IPS-18a (cell line): ENCODE results near the gene BRAF.
"Not testable (repeated sequence)": the region's sequence is repeated elsewhere in the genome, so short reads cannot be mapped to it uniquely, and the experiment has no call there.

Experiments
- H3K27ac ChIP-seq: one replicate; pipeline ENCODE4 v1.5.1; 2013; ENCODE audit warnings: low read length
- H3K27me3 ChIP-seq: one replicate; pipeline ENCODE4 v1.6.1; 2013; ENCODE audit warnings: mild to moderate bottlenecking, low read length; ENCODE audit not compliant: control insufficient read depth, insufficient read depth
- H3K36me3 ChIP-seq: one replicate; pipeline ENCODE4 v1.6.1; 2013; ENCODE audit warnings: low read depth, low read length; ENCODE audit not compliant: control insufficient read depth
- H3K4me1 ChIP-seq: one replicate; pipeline ENCODE4 v1.6.1; 2013; ENCODE audit warnings: low read depth, low read length; ENCODE audit not compliant: control insufficient read depth
- H3K4me3 ChIP-seq: one replicate; pipeline ENCODE4 v1.5.1; 2013; ENCODE audit warnings: low read length
- H3K9ac ChIP-seq: one replicate; pipeline ENCODE4 v1.6.1; 2013; ENCODE audit warnings: mild to moderate bottlenecking, low read length, moderate library complexity
- H3K9me3 ChIP-seq: one replicate; pipeline ENCODE4 v1.6.1; 2013; ENCODE audit warnings: low read depth, low read length; ENCODE audit not compliant: control insufficient read depth

The BRAF gene

DNA sequence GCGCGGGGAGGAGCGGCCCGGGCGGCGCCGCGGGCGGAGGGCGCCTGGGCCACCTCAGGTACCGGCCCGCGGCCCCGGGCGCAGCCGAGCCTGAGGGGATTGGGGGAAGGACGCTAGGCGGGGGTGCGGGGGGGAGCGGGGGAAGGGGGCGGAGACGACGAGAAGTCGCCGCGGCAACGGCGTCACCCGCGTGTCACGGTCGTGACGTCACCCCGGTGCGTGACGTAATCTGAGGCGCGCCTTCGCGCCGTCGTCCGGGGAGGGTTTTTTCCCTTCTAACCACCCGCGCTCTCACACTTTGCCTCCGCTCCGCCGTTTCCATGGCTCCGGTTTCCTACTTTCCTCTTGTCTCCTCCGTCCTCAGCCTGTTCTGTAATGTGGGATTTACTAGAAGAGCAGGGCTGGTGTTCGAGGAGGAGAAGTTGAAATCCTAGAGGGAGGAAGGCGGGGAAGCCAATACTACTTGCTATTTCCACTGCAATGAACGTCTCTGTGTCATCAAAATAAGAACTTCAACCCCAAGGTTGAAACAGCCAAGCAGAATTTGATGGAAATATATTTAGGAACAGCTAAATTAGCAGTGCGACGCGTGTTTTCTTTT lies at the start of gene BRAF:
Gene BRAF (minus strand): TSS at position 109 of the 601 bp plus-strand sequence. CDS start 226 bp downstream, outside the sequence.
- H3K27ac ChIP-seq, result peak within 1 kb of the TSS; percentile 83
- H3K9me3 ChIP-seq, result no peaks in the 10 kb centered on the region
- H3K27me3 ChIP-seq, result no peaks in the 10 kb centered on the region
- H3K36me3 ChIP-seq, result no peaks in the 10 kb centered on the region
- H3K9ac ChIP-seq, result peak within 1 kb of the TSS; percentile 95
- peaks cover 11% of the 10 kb centered on the region for H3K4me1 ChIP-seq
- H3K4me3 ChIP-seq, result peak within 1 kb of the TSS; percentile 99

DNA sequence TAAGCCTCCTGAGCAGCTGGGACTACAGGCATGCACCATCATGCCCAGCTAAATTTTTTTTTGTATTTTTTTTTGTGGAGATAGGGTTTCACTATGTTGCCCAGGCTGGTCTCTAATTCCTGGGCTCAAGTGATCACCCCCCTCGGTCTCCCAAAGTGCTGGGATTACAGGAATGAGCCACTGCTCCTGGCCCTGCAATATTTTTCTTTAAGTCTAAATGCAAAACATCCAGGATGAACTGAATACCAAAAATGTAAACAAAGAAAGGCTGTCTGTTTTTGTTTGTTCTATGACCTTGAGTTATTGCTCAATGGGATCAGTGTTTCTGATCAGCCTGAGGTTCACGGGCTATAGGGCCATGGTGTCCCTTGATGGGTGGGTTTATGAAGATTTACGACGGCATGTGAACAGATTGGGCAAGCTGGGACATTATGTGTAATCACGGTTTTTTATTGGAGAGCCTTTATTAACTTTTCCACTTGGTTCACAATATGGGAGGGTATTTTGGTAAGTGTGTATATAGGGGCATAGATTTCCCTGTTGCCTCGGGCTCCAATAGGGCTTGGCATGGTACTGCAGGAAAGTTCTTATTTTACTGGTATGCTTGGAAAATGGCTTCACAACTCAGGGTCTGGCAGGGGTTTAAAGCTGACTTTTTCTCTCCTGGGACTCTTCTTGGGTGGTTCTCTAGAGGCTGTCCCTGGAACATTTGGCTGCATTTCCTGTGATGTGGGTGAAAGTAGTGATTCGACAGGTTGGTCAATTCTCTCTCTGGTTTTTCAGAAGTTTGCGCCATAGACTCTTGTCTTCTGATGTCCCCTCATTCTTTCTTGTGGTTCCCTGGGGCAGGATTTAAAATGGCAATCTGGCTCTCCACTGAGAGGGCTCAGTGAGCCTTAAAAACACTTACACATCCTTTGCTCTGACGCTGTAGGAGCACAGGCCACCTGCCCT lies 48.4 kb upstream of the BRAF start:
- H3K27ac ChIP-seq, result no peak overlapping the region
- H3K9ac ChIP-seq, result no peak overlapping the region
- H3K4me3 ChIP-seq, result no peak overlapping the region
- no peaks in the 10 kb centered on the region for H3K4me1 ChIP-seq
- H3K27me3 ChIP-seq, result no peaks in the 10 kb centered on the region
- H3K9me3 ChIP-seq, result no peaks in the 10 kb centered on the region
- H3K36me3 ChIP-seq, result no peaks in the 10 kb centered on the region

DNA sequence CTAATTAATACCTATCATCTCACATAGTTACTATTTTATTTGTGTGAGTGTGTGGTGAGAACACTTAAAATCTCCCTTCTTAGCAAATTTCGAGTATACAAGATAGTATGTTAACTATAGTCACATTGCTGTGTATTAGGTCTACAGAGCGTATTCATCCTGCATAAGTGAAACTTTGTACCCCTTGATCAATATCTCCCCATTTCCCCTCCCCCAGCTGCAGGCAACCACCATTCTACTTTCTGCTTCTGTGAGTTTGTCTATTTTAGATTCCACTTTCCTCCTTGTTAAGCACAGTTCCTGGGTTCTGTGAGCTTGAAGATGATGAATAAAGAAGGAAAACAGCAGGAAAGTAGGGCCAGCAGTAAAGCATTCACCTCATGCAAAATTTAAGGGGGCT lies 47.6 kb upstream of the BRAF start:
- H3K9me3 ChIP-seq, result no peaks in the 10 kb centered on the region
- no peak overlapping the region for H3K27ac ChIP-seq
- H3K27me3 ChIP-seq, result no peaks in the 10 kb centered on the region

GRCh38 chr7:140967438-140967837 lies 42.7 kb upstream of the BRAF start:
- no peak overlapping the region for H3K27ac ChIP-seq

More for the DNA sequence above, 47.6 kb upstream of the BRAF start:
- no peak overlapping the region for H3K9ac ChIP-seq
- H3K4me1 ChIP-seq, result no peaks in the 10 kb centered on the region
- H3K36me3 ChIP-seq, result no peaks in the 10 kb centered on the region
- no peak overlapping the region for H3K4me3 ChIP-seq

GRCh38 chr7:140966561-140967233 lies 42.0 kb upstream of the BRAF start:
- Histone ChIP-seq H3K9ac (no peak overlapping the region), H3K9me3 (no peaks in the 10 kb centered on the region), H3K36me3 (no peaks in the 10 kb centered on the region), H3K27me3 (no peaks in the 10 kb centered on the region), H3K27ac (no peak overlapping the region), H3K4me1 (no peaks in the 10 kb centered on the region), H3K4me3 (no peak overlapping the region)

More at GRCh38 chr7:140967438-140967837, 42.7 kb upstream of the BRAF start:
- no peaks in the 10 kb centered on the region for H3K36me3 ChIP-seq
- no peaks in the 10 kb centered on the region for H3K9me3 ChIP-seq
- no peaks in the 10 kb centered on the region for H3K27me3 ChIP-seq
- no peak overlapping the region for H3K9ac ChIP-seq
- no peaks in the 10 kb centered on the region for H3K4me1 ChIP-seq
- no peak overlapping the region for H3K4me3 ChIP-seq

- H3K9me3 ChIP-seq, result no peaks in the 10 kb centered on the region
- H3K4me1 ChIP-seq, result no peaks in the 10 kb centered on the region
- H3K9ac ChIP-seq, result no peak overlapping the region
- no peaks in the 10 kb centered on the region for H3K27me3 ChIP-seq
- no peaks in the 10 kb centered on the region for H3K36me3 ChIP-seq
- no peak overlapping the region for H3K4me3 ChIP-seq
- H3K27ac ChIP-seq, result no peak overlapping the region
Observed at GRCh38 chr7:140961117-140961516, 36.4 kb upstream of the BRAF start.

GRCh38 chr7:140956997-140957396 lies 32.3 kb upstream of the BRAF start:
- H3K4me1 ChIP-seq, H3K27ac ChIP-seq, H3K9ac ChIP-seq, H3K27me3 ChIP-seq, H3K36me3 ChIP-seq, H3K4me3 ChIP-seq, H3K9me3 ChIP-seq: not testable (repeated sequence)

GRCh38 chr7:140945940-140946339 lies 21.2 kb upstream of the BRAF start:
- no peak overlapping the region for H3K4me3 ChIP-seq
- no peak overlapping the region for H3K9ac ChIP-seq
- H3K36me3 ChIP-seq, result no peaks in the 10 kb centered on the region
- no peak overlapping the region for H3K27ac ChIP-seq
- no peaks in the 10 kb centered on the region for H3K4me1 ChIP-seq
- no peaks in the 10 kb centered on the region for H3K27me3 ChIP-seq
- no peaks in the 10 kb centered on the region for H3K9me3 ChIP-seq

DNA sequence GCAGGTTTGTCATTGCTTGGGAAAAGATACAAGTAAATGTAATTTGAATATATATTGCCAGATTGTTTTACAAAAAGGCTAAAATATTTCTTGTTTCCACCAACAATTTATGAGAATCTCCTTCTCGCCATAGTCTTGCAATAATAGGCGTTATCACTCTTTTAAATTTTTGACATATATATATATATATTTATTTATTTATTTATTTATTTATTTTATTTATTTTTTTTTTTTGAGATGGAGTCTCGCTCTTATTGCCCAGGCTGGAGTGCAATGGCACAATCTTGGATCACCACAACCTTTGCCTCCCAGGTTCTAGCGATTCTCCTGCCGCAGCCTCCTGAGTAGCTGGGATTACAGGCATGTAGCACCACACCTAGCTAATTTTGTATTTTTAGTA lies 17.5 kb upstream of the BRAF start:
- not testable (repeated sequence) for H3K36me3 ChIP-seq, H3K4me1 ChIP-seq, H3K4me3 ChIP-seq, H3K9ac ChIP-seq, H3K27me3 ChIP-seq, H3K27ac ChIP-seq, H3K9me3 ChIP-seq

DNA sequence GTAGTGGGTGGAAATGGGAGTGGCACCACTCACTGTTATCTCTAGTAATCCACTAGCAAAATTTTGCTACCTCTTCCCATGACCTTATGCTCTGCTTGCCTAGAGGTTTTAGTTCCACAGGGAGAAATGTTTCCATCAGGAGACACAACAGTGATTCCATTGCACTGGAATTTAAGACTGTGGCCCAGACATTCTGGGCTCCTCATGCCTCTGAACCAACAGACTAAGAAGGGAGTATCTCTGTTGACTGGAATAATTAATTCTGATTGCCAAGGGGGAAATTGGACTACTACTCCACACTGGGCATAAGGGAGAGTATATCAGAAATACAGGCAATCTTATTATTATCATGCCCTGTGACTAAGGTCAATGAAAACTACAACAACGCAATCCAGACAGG lies 16.2 kb upstream of the BRAF start:
- H3K4me3 ChIP-seq, result no peak overlapping the region
- H3K36me3 ChIP-seq, result no peaks in the 10 kb centered on the region
- H3K9ac ChIP-seq, result no peak overlapping the region
- H3K27ac ChIP-seq, result no peak overlapping the region
- H3K9me3 ChIP-seq, result no peaks in the 10 kb centered on the region
- no peaks in the 10 kb centered on the region for H3K4me1 ChIP-seq
- no peaks in the 10 kb centered on the region for H3K27me3 ChIP-seq

DNA sequence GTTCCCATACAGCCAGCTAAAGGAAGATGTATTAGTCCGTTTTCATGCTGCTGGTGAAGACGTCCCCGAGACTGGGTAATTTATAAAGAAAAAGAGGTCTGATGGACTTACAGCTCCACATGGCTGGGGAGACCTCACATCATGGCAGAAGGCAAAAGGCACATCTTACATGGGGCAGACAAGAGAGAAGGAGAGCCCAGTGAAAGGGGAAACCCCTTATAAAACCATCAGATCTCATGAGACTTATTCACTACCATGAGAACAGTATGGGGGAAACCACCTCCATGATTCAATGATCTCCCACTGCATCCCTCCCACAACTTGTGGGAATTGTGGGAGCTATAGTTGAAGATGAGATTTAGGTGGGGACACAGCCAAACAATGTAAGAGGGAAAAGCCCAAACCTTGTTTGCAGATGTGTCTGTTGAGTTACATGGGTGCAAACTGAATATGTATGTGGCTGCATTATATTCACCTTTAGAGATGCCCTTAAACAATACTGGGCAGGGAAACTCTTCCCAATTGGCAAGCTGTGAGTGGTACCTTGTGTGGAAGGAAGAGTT lies 13.1 kb upstream of the BRAF start:
- H3K9ac ChIP-seq, result no peak overlapping the region
- no peaks in the 10 kb centered on the region for H3K9me3 ChIP-seq
- no peak overlapping the region for H3K27ac ChIP-seq
- no peaks in the 10 kb centered on the region for H3K27me3 ChIP-seq
- no peak overlapping the region for H3K4me3 ChIP-seq
- no peaks in the 10 kb centered on the region for H3K4me1 ChIP-seq
- no peaks in the 10 kb centered on the region for H3K36me3 ChIP-seq
